ENCODE measurements around the gene PLEKHM3. TPM values are rescaled to one million over a fixed set of nuclear protein-coding genes. Genes with fewer than 3 reads are reported as not detected.

Gene PLEKHM3
- total RNA-seq, 3 donors from 2014 or later (not counting 1 experiment from before 2014, with no cell fraction given), result 21.7 to 27.7 (median 26.3) TPM

- Histone ChIP-seq H3K4me1 (ENCODE audit: control insufficient read depth, insufficient read depth, low read length) (no peaks in the 10 kb centered on the region), H3K9me3 (ENCODE audit: control insufficient read depth, insufficient read depth, low read length) (no peaks in the 10 kb centered on the region), H3K27me3 (ENCODE audit: control insufficient read depth, insufficient read depth, low read length) (no peaks in the 10 kb centered on the region), H3K4me3 (ENCODE audit: low read length) (no peak overlapping the region), H3K27ac (ENCODE audit: low read length) (no peak overlapping the region), H3K36me3 (ENCODE audit: control insufficient read depth, insufficient read depth, low read length) (no peaks in the 10 kb centered on the region)
- WGBS (ENCODE audit: insufficient coverage), result 89% methylated on average over 4 of the region's 7 CpGs
- intact Hi-C loops (cut with micrococcal nuclease), result no loop called here
- H3K4me1 Mint-ChIP-seq, result peaks cover 0 to 10% of the 10 kb centered on the region in 2 donors
- H3K27me3 Mint-ChIP-seq (ENCODE audit: low read depth in 2 of 2), result no peaks in the 10 kb centered on the region
- H3K4me3 Mint-ChIP-seq, result no peak overlapping the region
- ATAC-seq (no peak), DNase-seq (no peak)
- H3K36me3 Mint-ChIP-seq, result peaks cover 9% of the 10 kb centered on the region
- no peak overlapping the region for H3K27ac Mint-ChIP-seq
- no peak for TF ChIP-seq CTCF (IDR thresholded peaks at IDR 0.05)
- H3K9me3 Mint-ChIP-seq, result no peaks in the 10 kb centered on the region
These were observed 90.0 kb downstream of the PLEKHM3 start for GRCh38 chr2:207935121-207935990.

GRCh38 chr2:207934720-207935119, 90.6 kb downstream of the PLEKHM3 start:
- TF ChIP-seq CTCF (IDR thresholded peaks at IDR 0.05), result no peak
- intact Hi-C loops (cut with micrococcal nuclease), result no loop called here
- ATAC-seq, result no peak
- H3K9me3 ChIP-seq (ENCODE audit: control insufficient read depth, insufficient read depth, low read length), result no peaks in the 10 kb centered on the region
- 99% methylated on average over 6 of the region's 7 CpGs for WGBS (ENCODE audit: insufficient coverage)
- no peak overlapping the region for H3K4me3 Mint-ChIP-seq
- H3K27ac Mint-ChIP-seq, result no peak overlapping the region
- H3K4me1 ChIP-seq (ENCODE audit: control insufficient read depth, insufficient read depth, low read length), result no peaks in the 10 kb centered on the region
- H3K4me1 Mint-ChIP-seq, result peaks cover 0 to 9% of the 10 kb centered on the region in 2 donors
- peaks cover 11% of the 10 kb centered on the region for H3K36me3 Mint-ChIP-seq
- H3K4me3 ChIP-seq (ENCODE audit: low read length), result no peak overlapping the region
- H3K27me3 ChIP-seq (ENCODE audit: control insufficient read depth, insufficient read depth, low read length), result no peaks in the 10 kb centered on the region
- no peaks in the 10 kb centered on the region for H3K9me3 Mint-ChIP-seq
- DNase-seq, result no peak
- H3K36me3 ChIP-seq (ENCODE audit: control insufficient read depth, insufficient read depth, low read length), result no peaks in the 10 kb centered on the region
- no peak overlapping the region for H3K27ac ChIP-seq (ENCODE audit: low read length)
- H3K27me3 Mint-ChIP-seq (ENCODE audit: low read depth in 2 of 2), result no peaks in the 10 kb centered on the region

GRCh38 chr2:207933396-207934065, 91.8 kb downstream of the PLEKHM3 start:
- Histone ChIP-seq H3K4me1 (ENCODE audit: control insufficient read depth, insufficient read depth, low read length) (no peaks in the 10 kb centered on the region), H3K27ac (ENCODE audit: low read length) (no peak overlapping the region), H3K9me3 (ENCODE audit: control insufficient read depth, insufficient read depth, low read length) (no peaks in the 10 kb centered on the region), H3K36me3 (ENCODE audit: control insufficient read depth, insufficient read depth, low read length) (peaks cover 6% of the 10 kb centered on the region), H3K27me3 (ENCODE audit: control insufficient read depth, insufficient read depth, low read length) (no peaks in the 10 kb centered on the region), H3K4me3 (ENCODE audit: low read length) (no peak overlapping the region)
- H3K27me3 Mint-ChIP-seq (ENCODE audit: low read depth in 2 of 2), result no peaks in the 10 kb centered on the region
- no peak for TF ChIP-seq CTCF (IDR thresholded peaks at IDR 0.05)
- H3K9me3 Mint-ChIP-seq, result no peaks in the 10 kb centered on the region
- WGBS (ENCODE audit: insufficient coverage), result 97% methylated on average over 9 of the region's 9 CpGs
- DNase-seq, result no peak
- H3K27ac Mint-ChIP-seq, result no peak overlapping the region
- intact Hi-C loops (cut with micrococcal nuclease), result no loop called here
- no peak for ATAC-seq
- no peaks in the 10 kb centered on the region for H3K4me1 Mint-ChIP-seq
- H3K36me3 Mint-ChIP-seq, result peaks cover 11% of the 10 kb centered on the region
- H3K4me3 Mint-ChIP-seq, result no peak overlapping the region

Measured in natural killer cell (primary cell).